GM12878 (cell line): ENCODE data around the gene HBA2. TPM values are rescaled to one million over a fixed set of nuclear protein-coding genes. Genes with fewer than 3 reads are reported as not detected.
"Not testable (repeated sequence)": the region's sequence is repeated elsewhere in the genome, so short reads cannot be mapped to it uniquely, and the experiment has no call there.

Experiments
- ATAC-seq: fragments of 200-7000 bp; cut with Tn5 transposase; 3 replicates; pipeline ENCODE4 v1.9.1; 2020; ENCODE audit warnings: mild to moderate bottlenecking, moderate library complexity
- BruUV-seq: library from RNA; stranded (reverse); fragments of 400-500 nt; replicated peaks from 2 replicates; lab custom pipeline; 2021; lab: Mats Ljungman, UMichigan
- CTCF ChIA-PET: fragments of 300-600 bp; sonication (Branson Sonifier 250); formaldehyde crosslinking; extraction: SDS; loops from one replicate; lab custom pipeline; 2021; ENCODE audit warnings: inconsistent platforms; lab: Yijun Ruan, JAX
- POLR2A ChIA-PET: fragments of 350-600 bp; formaldehyde crosslinking; extraction: SDS; loops from one replicate; lab custom pipeline; 2021; ENCODE audit warnings: inconsistent platforms; lab: Charles Lee
- RAD21 ChIA-PET: fragments of 300-600 bp; sonication (Branson Sonifier 250); formaldehyde crosslinking; loops from one replicate; lab custom pipeline; 2023; ENCODE audit warnings: antibody characterized with exemption; ENCODE audit not compliant: unreplicated experiment; lab: Charles Lee
- SMC1A ChIA-PET: fragments of 300-600 bp; sonication (Branson Sonifier 250); formaldehyde crosslinking; loops from one replicate; lab custom pipeline; 2023; ENCODE audit not compliant: unreplicated experiment, uncharacterized antibody; lab: Charles Lee
- DNase-seq: peaks from one replicate; pipeline ENCODE4 v3.0.0-alpha.2; 2011; ENCODE audit warnings: low read depth, low spot score
- FAIRE-seq: peaks from 3 replicates; lab custom pipeline; 2011; peaks lifted over from hg19 to GRCh38; lab: Jason Lieb, UNC
- H2AFZ ChIP-seq: 2 replicates; pipeline ENCODE4 v1.6.0; 2011; ENCODE audit warnings: low read depth, low read length, control low read depth; ENCODE audit not compliant: control insufficient read depth
- H3K27ac ChIP-seq: 2 replicates; pipeline ENCODE4 v1.5.1; 2011; ENCODE audit warnings: control low read depth; ENCODE audit not compliant: control insufficient read depth, insufficient read depth
- H3K27me3 ChIP-seq, 2 experiments: replicated peaks in 1 of 2; 2 replicates each; pipeline versions ENCODE4 v1.6.0 to v1.6.1; 2011; ENCODE audit warnings: low read length in 1 of 2; ENCODE audit not compliant: control insufficient read depth in 2 of 2, insufficient read depth in 2 of 2
- H3K36me3 ChIP-seq, 2 experiments: 2 replicates each; pipeline ENCODE4 v1.5.1; 2011; ENCODE audit warnings: low read length in 1 of 2; ENCODE audit not compliant: control insufficient read depth in 2 of 2, insufficient read depth in 2 of 2
- H3K4me1 ChIP-seq: 2 replicates; pipeline ENCODE4 v1.6.1; 2011; ENCODE audit warnings: mild to moderate bottlenecking, low read length, moderate library complexity, mixed read lengths; ENCODE audit not compliant: control insufficient read depth, insufficient read depth
- H3K4me2 ChIP-seq: 2 replicates; pipeline ENCODE4 v1.6.0; 2011; ENCODE audit warnings: control low read depth; ENCODE audit not compliant: control insufficient read depth, insufficient read depth
- H3K4me3 ChIP-seq: fragments of 200-600 bp; sonication (generic); 2 replicates; pipeline ENCODE4 v1.5.1; 2016
- H3K79me2 ChIP-seq: 2 replicates; pipeline ENCODE4 v1.6.0; 2011; ENCODE audit warnings: low read length; ENCODE audit not compliant: control insufficient read depth, insufficient read depth
- H3K9ac ChIP-seq: 2 replicates; pipeline ENCODE4 v1.8.0; 2011; ENCODE audit warnings: low read length, control low read depth, mixed read lengths; ENCODE audit not compliant: control insufficient read depth, insufficient read depth
- H3K9me3 ChIP-seq: replicated peaks from 3 replicates; pipeline ENCODE4 v1.5.1; 2011; ENCODE audit warnings: mild to moderate bottlenecking, low read length; ENCODE audit not compliant: control insufficient read depth, insufficient read depth
- H4K20me1 ChIP-seq: 2 replicates; pipeline ENCODE4 v1.6.0; 2011; ENCODE audit not compliant: control insufficient read depth, insufficient read depth
- CBFB ChIP-seq: IDR thresholded peaks from 2 replicates; pipeline ENCODE4 v1.6.1; 2016; ENCODE audit warnings: antibody characterized with exemption, low read depth
- CBX5 ChIP-seq: sonication (generic); IDR thresholded peaks from 2 replicates; pipeline ENCODE4 v1.6.1; 2016; ENCODE audit warnings: low read depth, moderate library complexity, mild to moderate bottlenecking, inconsistent platforms
- IKZF1 ChIP-seq: fragments of 450-650 bp; conservative IDR thresholded peaks from 2 replicates; pipeline ENCODE4 v1.6.1; 2017; ENCODE audit warnings: antibody characterized with exemption, mild to moderate bottlenecking
- MYB ChIP-seq: fragments of 150-350 bp; IDR thresholded peaks from 2 replicates; pipeline ENCODE4 v1.6.1; 2014; ENCODE audit warnings: mild to moderate bottlenecking, low read depth, low read length, borderline replicate concordance
- SREBF2 ChIP-seq: IDR thresholded peaks from 2 replicates; pipeline ENCODE4 v1.6.1; 2012; ENCODE audit warnings: mild to moderate bottlenecking, low read length
- ZBED1 ChIP-seq: IDR thresholded peaks from 2 replicates; pipeline ENCODE4 v1.6.1; 2016; ENCODE audit warnings: borderline replicate concordance
- WGBS: methylation state at CpG from one replicate; pipeline ENCODE4 v1.1.6; 2016; ENCODE audit warnings: low lambda C conversion rate; ENCODE audit not compliant: insufficient replicate concordance, insufficient coverage; ENCODE audit errors: missing lambda C conversion rate; 5-methylcytosine and 5-hydroxymethylcytosine counted together
- in situ Hi-C: fragments of 300-500 bp; cut with MboI; formaldehyde crosslinking; loops from 9 replicates; pipeline ENCODE4 v1.14.3; 2018; ENCODE audit warnings: mixed read lengths
- intact Hi-C: fragments of 100-400 bp; cut with micrococcal nuclease; formaldehyde crosslinking; loops from one replicate; pipeline ENCODE4 v1.14.2; 2022; ENCODE audit not compliant: unreplicated experiment
- polyA plus RNA-seq, 11 experiments: library from polyadenylated mRNA; depleted of rRNA in 4 of 11; unstranded in 6 of 11; stranded (reverse) in 5 of 11; fragments of >200 nt; fragmentation: Nextera tagmentation in 4 of 11; fragmentation: Illumina TruSeq in 1 of 11; extraction: Ambion mirVana in 4 of 11; extraction: Trizol in 1 of 11; gene quantifications; 1 replicate in 1 of 11; 2 replicates in 10 of 11; pipeline versions ENCODE4 v1.2.1 to v1.2.3, GENCODE V29; 2011 to 2016; ENCODE audit warnings: inconsistent platforms in 2 of 11, missing spikeins in 2 of 11, low read depth in 1 of 11
- total RNA-seq, 4 experiments: library from RNA; depleted of rRNA in 3 of 4; stranded (reverse); fragments of >200 nt in 3 of 4; fragmentation: Illumina TruSeq in 1 of 4; extraction: Trizol in 1 of 4; gene quantifications; 2 replicates each; pipeline versions ENCODE4 v1.2.1 to v1.2.3, GENCODE V29; 2013 to 2021
- TF ChIP-seq, protein P1 (sequence below): fragments of 450-650 bp; IDR thresholded peaks from 2 replicates; pipeline ENCODE4 v1.6.1; 2017; ENCODE audit warnings: mild to moderate bottlenecking, low read depth, inconsistent platforms; ENCODE audit not compliant: poor library complexity, severe bottlenecking
- TF ChIP-seq, protein P2 (sequence below): IDR thresholded peaks from 2 replicates; pipeline ENCODE4 v1.6.1; 2012; ENCODE audit warnings: low read length, inconsistent platforms

HBA2 gene
- total and polyA plus RNA-seq, 10 of the 15 experiments (the other 5 are each of a cell fraction or from before 2014, with no cell fraction given) = 0.30 to 0.96 (median 0.92) TPM; not detected in 7

DNA sequence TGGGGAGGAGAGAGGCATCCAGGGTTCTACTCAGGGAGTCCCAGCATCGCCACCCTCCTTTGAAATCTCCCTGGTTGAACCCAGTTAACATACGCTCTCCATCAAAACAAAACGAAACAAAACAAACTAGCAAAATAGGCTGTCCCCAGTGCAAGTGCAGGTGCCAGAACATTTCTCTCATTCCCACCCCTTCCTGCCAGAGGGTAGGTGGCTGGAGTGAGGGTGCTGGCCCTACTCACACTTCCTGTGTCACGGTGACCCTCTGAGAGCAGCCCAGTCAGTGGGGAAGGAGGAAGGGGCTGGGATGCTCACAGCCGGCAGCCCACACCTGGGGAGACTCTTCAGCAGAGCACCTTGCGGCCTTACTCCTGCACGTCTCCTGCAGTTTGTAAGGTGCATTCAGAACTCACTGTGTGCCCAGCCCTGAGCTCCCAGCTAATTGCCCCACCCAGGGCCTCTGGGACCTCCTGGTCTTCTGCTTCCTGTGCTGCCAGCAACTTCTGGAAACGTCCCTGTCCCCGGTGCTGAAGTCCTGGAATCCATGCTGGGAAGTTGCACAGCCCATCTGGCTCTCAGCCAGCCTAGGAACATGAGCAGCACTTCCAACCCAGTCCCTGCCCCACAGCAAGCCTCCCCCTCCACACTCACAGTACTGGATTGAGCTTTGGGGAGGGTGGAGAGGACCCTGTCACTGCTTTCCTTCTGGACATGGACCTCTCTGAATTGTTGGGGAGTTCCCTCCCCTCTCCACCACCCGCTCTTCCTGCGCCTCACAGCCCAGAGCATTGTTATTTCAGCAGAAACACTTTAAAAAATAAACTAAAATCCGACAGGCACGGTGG lies 1.5 kb downstream of the HBA2 start:
- in situ Hi-C loops, H3K27ac ChIP-seq, H3K4me1 ChIP-seq, ATAC-seq, FAIRE-seq, H3K4me3 ChIP-seq, SMC1A ChIA-PET, H3K79me2 ChIP-seq, RAD21 ChIA-PET, POLR2A ChIA-PET, BruUV-seq, H3K9me3 ChIP-seq, H3K9ac ChIP-seq, H3K36me3 ChIP-seq, intact Hi-C loops, H2AFZ ChIP-seq, CTCF ChIA-PET, H4K20me1 ChIP-seq, H3K4me2 ChIP-seq, DNase-seq: not testable (repeated sequence)
- 34% methylated on average over 6 of the region's 13 CpGs for WGBS
- H3K27me3 ChIP-seq = peaks cover 4 to 10% of the 10 kb centered on the region in 2 experiments

DNA sequence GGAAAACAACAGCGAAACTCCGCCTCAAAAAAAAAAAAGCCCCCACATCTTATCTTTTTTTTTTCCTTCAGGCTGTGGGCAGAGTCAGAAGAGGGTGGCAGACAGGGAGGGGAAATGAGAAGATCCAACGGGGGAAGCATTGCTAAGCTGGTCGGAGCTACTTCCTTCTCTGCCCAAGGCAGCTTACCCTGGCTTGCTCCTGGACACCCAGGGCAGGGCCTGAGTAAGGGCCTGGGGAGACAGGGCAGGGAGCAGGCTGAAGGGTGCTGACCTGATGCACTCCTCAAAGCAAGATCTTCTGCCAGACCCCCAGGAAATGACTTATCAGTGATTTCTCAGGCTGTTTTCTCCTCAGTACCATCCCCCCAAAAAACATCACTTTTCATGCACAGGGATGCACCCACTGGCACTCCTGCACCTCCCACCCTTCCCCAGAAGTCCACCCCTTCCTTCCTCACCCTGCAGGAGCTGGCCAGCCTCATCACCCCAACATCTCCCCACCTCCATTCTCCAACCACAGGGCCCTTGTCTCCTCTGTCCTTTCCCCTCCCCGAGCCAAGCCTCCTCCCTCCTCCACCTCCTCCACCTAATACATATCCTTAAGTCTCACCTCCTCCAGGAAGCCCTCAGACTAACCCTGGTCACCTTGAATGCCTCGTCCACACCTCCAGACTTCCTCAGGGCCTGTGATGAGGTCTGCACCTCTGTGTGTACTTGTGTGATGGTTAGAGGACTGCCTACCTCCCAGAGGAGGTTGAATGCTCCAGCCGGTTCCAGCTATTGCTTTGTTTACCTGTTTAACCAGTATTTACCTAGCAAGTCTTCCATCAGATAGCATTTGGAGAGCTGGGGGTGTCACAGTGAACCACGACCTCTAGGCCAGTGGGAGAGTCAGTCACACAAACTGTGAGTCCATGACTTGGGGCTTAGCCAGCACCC lies 2.6 kb downstream of the HBA2 start:
- TF ChIP-seq, protein P1, sequence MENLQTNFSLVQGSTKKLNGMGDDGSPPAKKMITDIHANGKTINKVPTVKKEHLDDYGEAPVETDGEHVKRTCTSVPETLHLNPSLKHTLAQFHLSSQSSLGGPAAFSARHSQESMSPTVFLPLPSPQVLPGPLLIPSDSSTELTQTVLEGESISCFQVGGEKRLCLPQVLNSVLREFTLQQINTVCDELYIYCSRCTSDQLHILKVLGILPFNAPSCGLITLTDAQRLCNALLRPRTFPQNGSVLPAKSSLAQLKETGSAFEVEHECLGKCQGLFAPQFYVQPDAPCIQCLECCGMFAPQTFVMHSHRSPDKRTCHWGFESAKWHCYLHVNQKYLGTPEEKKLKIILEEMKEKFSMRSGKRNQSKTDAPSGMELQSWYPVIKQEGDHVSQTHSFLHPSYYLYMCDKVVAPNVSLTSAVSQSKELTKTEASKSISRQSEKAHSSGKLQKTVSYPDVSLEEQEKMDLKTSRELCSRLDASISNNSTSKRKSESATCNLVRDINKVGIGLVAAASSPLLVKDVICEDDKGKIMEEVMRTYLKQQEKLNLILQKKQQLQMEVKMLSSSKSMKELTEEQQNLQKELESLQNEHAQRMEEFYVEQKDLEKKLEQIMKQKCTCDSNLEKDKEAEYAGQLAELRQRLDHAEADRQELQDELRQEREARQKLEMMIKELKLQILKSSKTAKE = no peak
- TF ChIP-seq CBFB (no peak), IKZF1 (no peak), MYB (no peak), ZBED1 (no peak), SREBF2 (no peak), CBX5 (no peak)
- TF ChIP-seq, protein P2, sequence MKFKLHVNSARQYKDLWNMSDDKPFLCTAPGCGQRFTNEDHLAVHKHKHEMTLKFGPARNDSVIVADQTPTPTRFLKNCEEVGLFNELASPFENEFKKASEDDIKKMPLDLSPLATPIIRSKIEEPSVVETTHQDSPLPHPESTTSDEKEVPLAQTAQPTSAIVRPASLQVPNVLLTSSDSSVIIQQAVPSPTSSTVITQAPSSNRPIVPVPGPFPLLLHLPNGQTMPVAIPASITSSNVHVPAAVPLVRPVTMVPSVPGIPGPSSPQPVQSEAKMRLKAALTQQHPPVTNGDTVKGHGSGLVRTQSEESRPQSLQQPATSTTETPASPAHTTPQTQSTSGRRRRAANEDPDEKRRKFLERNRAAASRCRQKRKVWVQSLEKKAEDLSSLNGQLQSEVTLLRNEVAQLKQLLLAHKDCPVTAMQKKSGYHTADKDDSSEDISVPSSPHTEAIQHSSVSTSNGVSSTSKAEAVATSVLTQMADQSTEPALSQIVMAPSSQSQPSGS = no peak
- 9% methylated on average over 8 of the region's 8 CpGs for WGBS
- intact Hi-C loops = no loop called here
- H2AFZ ChIP-seq = no peak overlapping the region
- no peak for ATAC-seq
- no peak overlapping the region for H3K4me2 ChIP-seq
- H4K20me1 ChIP-seq = no peaks in the 10 kb centered on the region
- H3K9me3 ChIP-seq = no peaks in the 10 kb centered on the region
- ChIA-PET CTCF (no interaction called here), POLR2A (no interaction called here), SMC1A (no interaction called here), RAD21 (no interaction called here)
- no peaks in the 10 kb centered on the region for H3K4me1 ChIP-seq
- H3K9ac ChIP-seq = no peak overlapping the region
- no peak for FAIRE-seq
- peaks cover 4 to 10% of the 10 kb centered on the region in 2 experiments for H3K27me3 ChIP-seq
- H3K27ac ChIP-seq = no peak overlapping the region
- in situ Hi-C loops = no loop called here
- no peaks in the 10 kb centered on the region for H3K79me2 ChIP-seq
- DNase-seq = no peak
- H3K4me3 ChIP-seq = no peak overlapping the region
- no TSS peak for BruUV-seq
- no peaks in the 10 kb centered on the region for H3K36me3 ChIP-seq
